Stimulated activated CD8-positive, alpha-beta memory T cell treated with anti-CD3 and anti-CD28 coated beads, Interleukin-2, amount 100 ng/mL, for 1 hour (primary cell): Measurements from ENCODE around the gene RNASET2.

Experiments used
- DNase-seq, 2 donors: peaks; one replicate each; pipeline ENCODE4 v3.0.0-alpha.2; 2020; ENCODE audit warnings: low read depth in 2 of 2

RNASET2 gene

DNA sequence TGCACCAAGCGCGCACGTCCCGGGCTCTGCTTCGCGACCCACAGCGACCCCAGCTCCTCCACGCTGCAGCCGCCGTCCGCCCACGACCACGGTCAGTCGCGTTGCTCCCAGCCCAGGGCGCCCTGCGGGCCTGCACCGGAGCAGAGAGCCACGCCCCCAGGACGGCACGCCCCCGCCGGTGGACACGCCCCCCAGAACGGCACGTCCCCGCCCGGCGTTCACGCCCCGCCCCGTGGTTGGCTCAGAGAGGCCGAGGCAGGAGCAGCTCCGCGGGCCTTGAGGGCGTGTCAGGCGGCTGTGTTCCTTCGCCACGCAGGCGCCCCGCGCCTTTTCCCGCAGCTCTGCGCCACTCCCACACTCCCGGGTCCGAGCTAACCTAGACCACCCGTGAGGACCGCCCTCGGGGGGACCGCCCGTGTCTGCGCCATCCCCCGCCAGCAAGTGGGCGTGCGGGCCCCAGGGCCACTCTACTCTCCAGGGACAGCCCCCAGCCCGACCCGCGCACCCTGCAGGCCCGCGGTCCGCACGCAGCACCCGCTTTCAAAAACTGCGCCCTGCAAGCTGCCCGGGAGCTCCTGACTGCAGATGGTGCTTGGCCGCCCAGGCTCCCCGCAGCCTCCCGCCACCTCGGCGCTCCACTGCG is at the start of gene RNASET2:
Gene RNASET2 (minus strand): TSS at position 107 of the 643 bp plus-strand sequence. CDS start 368 bp downstream, outside the sequence.
- peak; percentile 98 to 99 for DNase-seq

DNA sequence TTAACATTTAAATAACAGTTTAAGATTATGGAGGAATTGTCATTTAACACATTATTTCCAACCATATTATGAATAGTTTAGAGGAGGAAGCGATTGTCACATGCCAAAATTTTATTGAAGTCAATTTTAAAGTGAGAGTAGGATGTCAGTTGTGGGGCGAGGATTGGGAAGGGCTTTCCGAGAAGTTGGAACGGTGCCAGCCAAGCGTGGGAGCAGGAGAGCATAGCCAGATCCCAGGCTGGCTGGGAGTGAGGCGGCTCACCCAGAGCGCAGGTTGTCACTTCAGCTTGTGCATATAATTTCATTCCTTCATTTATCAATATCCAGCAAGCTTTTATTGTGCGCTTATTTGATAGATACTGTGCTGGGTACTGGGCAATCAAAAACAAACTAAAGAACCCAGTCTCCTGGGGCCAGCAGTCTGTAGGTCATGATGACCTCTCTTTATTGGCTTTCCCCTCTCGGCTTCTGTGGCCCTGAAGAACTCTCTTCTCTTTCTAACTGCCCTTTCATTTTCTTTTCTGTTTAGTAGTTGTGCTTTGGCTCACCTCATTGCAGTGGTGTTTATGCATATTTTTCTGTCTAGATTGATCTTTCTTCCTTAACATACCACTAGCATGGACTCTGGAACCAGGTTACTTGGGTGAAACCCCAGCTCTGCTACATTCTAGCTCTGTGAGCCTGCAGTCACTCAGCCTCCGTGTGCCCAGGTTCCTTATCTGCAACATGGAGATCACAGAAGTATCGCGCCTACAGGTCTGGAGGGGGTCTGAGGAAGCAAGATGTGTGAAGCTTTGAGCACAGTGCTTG is 49.2 kb upstream of the RNASET2 start:
- DNase-seq = no peak

GRCh38 chr6:167000759-167001158 is 44.4 kb upstream of the RNASET2 start:
- DNase-seq = no peak

DNA sequence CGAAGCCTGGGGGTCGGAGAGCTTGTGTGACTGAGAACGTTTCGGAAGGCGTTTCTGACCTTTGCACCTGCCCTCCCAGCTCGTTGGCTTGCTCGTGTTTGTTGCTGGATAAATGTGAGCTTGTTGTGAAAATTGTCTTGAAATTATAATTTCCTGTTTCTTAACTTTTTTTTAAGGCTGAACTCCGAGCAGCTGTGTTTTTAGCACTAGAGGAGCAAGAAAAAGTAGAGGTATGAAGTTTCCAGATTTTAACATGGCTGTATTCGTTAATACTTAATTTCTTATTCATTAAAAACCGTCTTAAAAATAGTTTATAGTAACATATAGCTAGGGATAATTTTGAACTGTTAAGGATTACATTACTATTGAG is 43.5 kb upstream of the RNASET2 start:
- no peak for DNase-seq

DNA sequence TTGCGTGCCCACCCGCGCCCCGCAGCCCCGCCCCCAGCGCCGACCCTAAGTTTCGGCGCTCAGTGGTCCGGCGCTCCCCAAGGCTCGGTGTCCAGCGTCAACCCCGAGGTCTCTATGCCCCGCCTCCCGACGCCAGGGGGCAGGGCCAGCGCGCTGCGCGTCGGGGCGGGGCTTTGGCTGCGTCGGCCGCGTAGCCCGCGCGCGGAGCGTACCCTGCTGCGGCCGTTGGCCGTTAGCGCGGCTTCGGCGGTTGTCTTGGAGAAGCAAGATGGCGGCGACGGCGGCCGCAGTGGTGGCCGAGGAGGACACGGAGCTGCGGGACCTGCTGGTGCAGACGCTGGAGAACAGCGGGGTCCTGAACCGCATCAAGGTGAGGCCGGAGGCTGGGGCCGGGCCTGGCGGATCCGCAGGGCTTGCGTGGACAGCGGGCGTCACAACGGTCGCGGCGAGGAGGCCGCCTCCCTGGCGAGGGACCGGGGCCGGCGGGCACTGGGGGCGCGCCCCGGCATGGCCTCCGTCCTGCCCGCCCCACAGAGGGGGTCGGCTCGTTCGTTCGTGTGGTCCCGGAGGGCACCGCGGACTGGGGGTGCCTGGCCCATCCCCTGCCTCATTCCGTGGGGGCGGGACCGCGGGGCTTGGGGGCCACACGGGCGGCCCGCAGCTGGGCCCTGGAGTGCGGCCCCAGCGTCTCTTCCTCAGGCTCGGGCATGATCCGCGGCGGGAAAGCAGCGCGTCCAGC is 43.0 kb upstream of the RNASET2 start, which contains the start of gene CEP43:
Gene CEP43 (plus strand): TSS at position 253 of the 739 bp plus-strand sequence. CDS start 16 bp downstream, at position 269.
- peak; percentile 83 for DNase-seq

DNA sequence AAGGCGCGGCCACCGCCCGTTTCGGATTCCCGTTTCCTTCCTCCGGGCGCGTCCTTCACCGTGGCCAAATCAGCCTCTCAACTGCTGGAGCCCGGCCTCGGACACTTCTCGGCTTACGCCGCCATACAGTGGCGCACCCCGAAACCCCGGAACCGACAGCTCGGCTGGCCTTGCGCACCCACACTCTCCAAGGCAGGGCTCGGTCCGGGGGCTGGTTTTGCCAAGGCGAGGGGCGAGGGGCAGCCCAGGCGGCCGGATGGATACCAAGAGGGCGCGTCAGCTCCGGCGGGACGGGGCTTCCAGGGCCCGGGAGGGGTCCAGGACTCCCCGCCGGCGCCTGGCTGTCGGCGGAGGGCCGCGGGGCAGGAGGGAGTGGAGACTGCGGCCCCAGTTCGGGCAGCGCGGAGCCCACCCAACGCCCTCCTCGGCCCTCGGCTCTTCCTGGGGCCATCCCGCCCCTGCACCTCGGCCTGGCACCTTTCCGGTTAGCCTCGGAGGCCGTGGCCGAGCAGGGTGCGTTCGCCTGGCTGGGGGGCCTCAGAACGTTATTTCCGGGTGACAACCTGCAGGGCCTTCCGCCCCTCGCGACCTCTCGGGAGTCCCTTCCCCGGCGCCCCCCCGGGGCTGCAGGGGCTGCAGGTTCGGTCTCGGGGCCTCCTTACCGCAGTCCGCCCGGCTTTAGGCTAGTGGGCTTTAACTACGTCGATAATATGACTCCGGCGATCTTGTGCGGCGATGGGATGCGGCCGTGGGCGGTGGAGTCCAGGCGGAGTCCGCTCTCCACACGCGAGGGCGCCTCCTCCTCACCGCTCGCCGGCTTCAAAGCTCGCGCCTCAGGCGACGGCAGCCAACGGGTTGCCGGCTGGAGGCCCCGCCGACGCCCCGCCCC is 42.1 kb upstream of the RNASET2 start:
- peak in 1 of 2 donors; percentile 2 for DNase-seq

DNA sequence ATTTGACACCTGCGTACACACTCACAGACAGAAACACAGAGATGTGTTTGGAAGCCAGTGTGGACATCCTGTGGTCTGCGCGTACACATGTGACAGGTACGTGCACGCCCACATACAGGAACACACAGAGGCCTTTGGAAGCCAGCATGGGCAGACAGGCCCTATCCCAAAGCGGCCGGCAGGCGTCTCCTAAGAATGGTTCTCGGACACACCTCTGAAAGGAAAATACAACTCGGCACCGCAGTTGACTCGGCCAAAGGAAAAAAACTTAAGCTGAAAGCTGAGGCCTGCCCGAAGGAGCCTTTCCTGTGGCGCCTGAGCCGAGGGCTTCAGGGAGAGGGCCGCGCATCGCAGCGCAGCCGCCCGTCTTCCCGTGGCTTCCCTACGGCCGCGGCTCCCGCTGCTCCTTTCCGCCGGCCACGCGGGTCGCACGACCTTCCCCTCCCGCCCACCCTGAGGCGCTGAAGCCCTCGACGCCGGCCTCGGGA is 41.5 kb upstream of the RNASET2 start:
- DNase-seq = peak in 1 of 2 donors; percentile 1

DNA sequence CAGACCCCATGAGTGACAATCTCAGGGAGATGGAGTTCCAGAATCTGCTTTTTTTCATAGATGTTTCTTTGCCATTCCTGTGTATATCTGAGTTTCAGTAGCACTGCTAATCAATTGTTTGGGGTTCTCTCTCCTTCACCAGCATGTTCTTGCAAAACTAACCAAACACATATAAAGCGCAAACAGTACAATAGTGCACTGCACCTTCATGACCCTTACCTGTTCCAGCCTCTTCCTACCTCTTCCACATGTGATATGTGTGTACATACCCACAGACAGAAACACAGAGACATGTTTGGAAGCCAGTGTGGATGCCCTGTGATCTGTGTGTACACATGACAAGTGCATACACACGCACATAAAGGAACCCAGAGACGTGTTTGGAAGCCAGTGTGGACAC is 41.0 kb upstream of the RNASET2 start:
- DNase-seq = no peak

- no peak for DNase-seq
Observed at GRCh38 chr6:166996406-166996805, 40.1 kb upstream of the RNASET2 start.

DNA sequence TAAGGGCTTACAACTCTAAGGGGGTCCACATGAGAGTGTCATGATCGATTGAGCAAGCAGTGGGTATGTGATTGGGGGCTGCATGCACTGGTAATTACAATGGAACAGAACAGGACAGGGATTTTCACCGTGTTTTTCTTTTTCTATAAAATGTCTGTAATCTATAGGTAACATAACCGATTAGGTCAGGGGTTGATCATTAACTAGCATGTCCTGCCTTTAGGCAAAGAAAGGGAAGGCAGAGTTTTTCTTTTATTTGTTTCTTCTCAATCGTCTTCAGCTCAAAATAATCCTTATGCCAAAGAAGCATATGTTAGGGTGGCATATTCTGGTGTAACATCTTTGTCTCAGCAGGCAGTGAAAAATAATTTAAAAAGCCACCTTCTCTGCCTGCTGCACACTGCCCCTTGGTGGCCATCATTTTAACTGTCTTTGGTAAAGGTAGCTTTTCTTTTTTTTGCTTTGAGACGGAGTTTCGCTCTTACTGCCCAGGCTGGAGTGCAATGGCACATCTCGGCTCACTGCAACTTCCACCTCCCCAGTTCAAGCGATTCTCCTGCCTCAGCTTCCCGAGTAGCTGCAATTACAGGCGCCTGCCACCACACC is 33.2 kb upstream of the RNASET2 start:
- peak in 1 of 2 donors; percentile 2 for DNase-seq

DNA sequence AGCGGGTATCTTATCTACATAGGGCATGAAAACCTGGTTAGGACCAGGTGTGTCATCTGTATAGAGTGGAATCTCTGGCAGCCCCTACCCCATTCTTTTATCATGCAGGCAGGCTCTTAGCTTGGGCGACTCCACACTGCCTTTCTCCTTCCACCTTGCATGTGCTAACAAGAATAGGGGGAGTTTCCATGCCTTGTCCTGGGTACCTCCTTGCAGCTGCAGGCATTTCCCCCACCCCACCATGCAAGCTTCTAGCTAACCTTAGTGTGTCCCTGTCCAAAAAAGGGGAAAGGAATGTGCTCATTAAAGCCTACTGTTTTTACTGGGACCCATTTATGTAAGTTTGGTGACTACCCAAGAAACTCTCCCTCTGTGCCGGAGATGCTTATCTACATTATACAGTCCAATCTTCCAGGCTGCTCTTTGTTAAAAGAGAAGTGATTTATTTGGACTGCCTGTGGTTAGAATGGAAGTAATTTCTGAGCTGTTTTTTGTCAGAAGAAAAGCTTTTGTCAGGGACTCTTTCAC is 32.4 kb upstream of the RNASET2 start:
- DNase-seq = no peak

- no peak for DNase-seq
Observed at GRCh38 chr6:166987930-166988329, 31.6 kb upstream of the RNASET2 start.

GRCh38 chr6:166987448-166987847 is 31.1 kb upstream of the RNASET2 start:
- DNase-seq = no peak

DNA sequence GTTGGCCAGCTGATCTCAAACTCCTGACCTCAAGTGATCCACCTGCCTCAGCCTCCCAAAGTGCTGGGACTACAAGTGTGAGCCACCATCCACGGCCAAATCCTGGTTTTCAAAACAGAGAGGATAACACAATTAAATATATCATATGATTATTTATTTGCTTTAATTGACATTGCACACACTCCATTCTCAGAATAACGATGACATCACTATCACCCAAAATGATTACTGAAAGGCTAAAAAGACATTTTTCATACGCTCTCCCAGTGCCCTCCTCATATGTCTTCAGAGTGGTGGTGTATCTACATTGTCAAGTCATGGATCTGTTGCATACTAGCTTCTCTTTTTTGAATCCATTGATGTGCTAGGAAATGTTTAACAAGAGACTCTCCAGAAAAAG is 24.4 kb upstream of the RNASET2 start:
- no peak for DNase-seq

DNA sequence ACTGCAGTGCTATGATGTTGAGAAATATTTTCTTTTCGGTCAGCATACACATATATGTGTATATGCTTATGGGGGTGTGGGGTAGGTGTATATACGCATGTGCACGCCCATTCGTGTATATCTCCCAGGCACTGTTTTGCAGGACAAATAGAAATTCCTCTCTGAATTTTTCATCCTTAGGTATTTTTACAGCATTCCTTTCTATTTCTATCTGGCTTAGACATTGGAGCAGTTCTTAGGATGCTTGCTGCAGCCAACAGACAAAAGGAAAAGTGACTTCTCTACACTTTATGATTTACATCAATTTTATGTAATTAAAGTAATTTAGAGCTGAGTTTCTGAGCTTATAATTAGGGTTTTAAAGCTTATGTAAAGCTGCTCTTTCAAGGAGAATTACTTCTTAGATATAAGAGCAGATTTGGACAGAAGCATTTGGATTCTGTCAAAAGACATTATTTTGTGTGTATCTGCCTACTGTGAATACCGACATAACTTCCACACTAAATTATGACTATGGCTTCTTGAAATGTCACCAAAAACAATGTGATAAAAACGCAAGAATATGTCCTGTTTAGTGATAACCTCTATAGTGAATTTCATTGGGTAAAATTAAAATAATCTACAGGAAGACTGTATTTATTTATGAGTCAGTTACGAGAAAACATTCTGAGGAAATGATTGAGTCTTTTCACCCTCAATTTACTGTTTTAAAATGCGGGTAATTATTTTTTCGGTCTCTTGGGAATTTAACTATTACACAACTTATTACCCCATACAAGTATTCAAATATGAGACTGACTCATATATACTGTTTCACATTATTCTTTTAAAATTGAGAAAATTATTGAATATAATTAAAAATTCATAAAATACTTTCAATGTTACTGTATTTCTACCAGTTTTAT is 21.5 kb upstream of the RNASET2 start:
- DNase-seq = no peak

GRCh38 chr6:166976636-166977035 is 20.3 kb upstream of the RNASET2 start:
- DNase-seq = no peak

DNA sequence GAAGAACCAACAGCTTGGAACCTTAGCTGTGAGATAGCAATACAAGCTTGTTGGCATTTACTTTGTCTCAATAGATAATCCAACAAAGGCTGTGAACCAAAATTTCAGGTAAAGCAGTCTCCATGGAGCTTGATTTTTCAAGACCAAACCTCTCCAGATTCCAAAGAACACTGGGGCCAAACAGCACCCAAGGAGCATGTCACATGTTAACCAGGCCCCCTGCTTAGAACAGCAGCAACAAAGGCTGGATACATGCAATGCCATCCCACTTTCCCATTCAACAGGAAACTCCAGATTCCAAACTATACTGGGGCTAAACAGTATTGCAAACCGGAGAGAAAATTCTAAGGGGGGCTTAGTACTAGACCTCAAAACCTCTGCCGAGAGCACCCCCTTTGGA is 15.8 kb upstream of the RNASET2 start:
- DNase-seq = no peak

GRCh38 chr6:166971271-166971670 is 14.9 kb upstream of the RNASET2 start:
- DNase-seq = no peak

- no peak for DNase-seq
Observed at GRCh38 chr6:166970776-166971175, 14.4 kb upstream of the RNASET2 start.

DNA sequence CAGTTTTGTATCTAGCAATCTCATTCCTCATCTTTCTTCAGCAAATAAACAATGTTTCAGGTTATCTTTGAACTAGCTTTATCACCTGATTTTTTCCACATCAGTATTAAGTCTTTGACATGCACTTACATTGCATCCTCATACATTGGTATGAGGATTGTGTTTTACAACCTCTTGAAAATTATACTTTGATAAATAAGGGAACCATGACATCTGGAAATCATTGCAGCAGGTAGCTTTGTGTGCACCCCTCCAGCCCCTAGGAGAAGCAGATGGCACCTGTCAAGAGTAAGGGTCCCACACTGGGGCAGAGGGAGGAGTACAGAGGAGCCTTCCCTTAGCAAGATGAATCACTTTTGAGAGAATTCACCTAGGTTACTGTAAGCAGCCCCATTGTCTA is 13.7 kb upstream of the RNASET2 start:
- no peak for DNase-seq
